ENCODE data around the gene FAM20B. TPM values are rescaled to one million over a fixed set of nuclear protein-coding genes. Genes with fewer than 3 reads are reported as not detected.
A peak's percentile ranks its signal among the peaks of the same experiment; 100 is the strongest.

Gene FAM20B
- total and polyA plus RNA-seq, 2 of the 13 experiments (the other 11 are each of a cell fraction or from before 2014, with no cell fraction given) = 13.8 to 26.9 TPM

DNA sequence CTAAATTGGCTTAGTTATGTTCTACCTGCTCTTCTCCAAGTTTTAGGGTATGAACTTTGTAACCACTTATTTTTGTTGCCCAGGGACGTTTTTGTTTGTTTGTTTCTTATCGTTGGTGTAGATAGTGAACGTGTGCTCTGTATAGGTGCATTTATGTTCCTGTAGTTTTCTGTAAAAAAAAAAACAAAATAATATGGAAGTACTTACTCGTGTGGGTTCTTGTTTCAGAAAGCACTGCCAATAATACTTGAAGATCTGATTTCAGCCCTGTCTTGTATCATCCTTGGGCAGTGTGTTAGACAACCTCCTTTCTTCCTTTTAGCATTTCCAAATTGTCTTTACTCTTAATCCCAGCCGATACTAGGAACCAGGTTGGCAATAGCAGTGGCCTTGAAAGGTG lies 4.4 kb downstream of the FAM20B start:
- ChIA-PET POLR2A (no interaction called here), CTCF (ENCODE audit: low intra/inter-chr PET ratio, low total read pairs) (no interaction called here)
- Histone ChIP-seq H3K9me3 (ENCODE audit: low read length) (no peaks in the 10 kb centered on the region), H3K4me2 (ENCODE audit: low read depth, low read length) (peak overlapping the region; percentile 61), H3K27me3 (ENCODE audit: control insufficient read depth in 1 of 2, insufficient read depth in 2 of 2, low read length in 2 of 2) (no peaks in the 10 kb centered on the region), H3K4me3 (replicated peaks in 1 of 3; ENCODE audit: insufficient read depth in 1 of 3, low read depth in 2 of 3, low read length in 3 of 3) (no peak overlapping the region), H3K9ac (ENCODE audit: insufficient read depth, low read depth, low read length) (no peak overlapping the region), H3K36me3 (replicated peaks in 1 of 2; ENCODE audit: control insufficient read depth in 1 of 2, insufficient read depth in 2 of 2, low read length in 2 of 2) (no peaks in the 10 kb centered on the region), H3K79me2 (ENCODE audit: insufficient read depth, low read length) (peaks cover 85% of the 10 kb centered on the region), H2AFZ (ENCODE audit: low read length) (no peak overlapping the region), H3K4me1 (ENCODE audit: insufficient read depth, low read length) (peaks cover 69% of the 10 kb centered on the region), H4K20me1 (ENCODE audit: insufficient read depth, low read length) (no peaks in the 10 kb centered on the region), H3K27ac (ENCODE audit: extremely low read length, insufficient read depth, low read length) (peak overlapping the region; percentile 35)
- ATAC-seq (no peak), FAIRE-seq (peak; percentile 56), DNase-seq (ENCODE audit: low spot score) (no peak)
- intact Hi-C loops (cut with micrococcal nuclease; ENCODE audit: unreplicated experiment) (no loop called here), in situ Hi-C loops (cut with HindIII; ENCODE audit: extremely low pct_ligation_motif_present, low pct_unique_long_range_greater_than_20kb) (no loop called here)
- no peak for TF ChIP-seq PRPF4 (IDR thresholded peaks at IDR 0.05; ENCODE audit: low read depth, low read length, poor library complexity, severe bottlenecking)
- TF ChIP-seq YEATS4 (CRISPR knock-in tag; IDR thresholded peaks at IDR 0.05; ENCODE audit: borderline replicate concordance) = no peak
- TF ChIP-seq, protein P1, sequence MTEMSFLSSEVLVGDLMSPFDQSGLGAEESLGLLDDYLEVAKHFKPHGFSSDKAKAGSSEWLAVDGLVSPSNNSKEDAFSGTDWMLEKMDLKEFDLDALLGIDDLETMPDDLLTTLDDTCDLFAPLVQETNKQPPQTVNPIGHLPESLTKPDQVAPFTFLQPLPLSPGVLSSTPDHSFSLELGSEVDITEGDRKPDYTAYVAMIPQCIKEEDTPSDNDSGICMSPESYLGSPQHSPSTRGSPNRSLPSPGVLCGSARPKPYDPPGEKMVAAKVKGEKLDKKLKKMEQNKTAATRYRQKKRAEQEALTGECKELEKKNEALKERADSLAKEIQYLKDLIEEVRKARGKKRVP (CRISPR knock-in tag; IDR thresholded peaks at IDR 0.05) = no peak
- TF ChIP-seq ZNF10 (CRISPR knock-in tag; IDR thresholded peaks at IDR 0.05; ENCODE audit: borderline replicate concordance, low read depth) = no peak
- TF ChIP-seq, protein P2, sequence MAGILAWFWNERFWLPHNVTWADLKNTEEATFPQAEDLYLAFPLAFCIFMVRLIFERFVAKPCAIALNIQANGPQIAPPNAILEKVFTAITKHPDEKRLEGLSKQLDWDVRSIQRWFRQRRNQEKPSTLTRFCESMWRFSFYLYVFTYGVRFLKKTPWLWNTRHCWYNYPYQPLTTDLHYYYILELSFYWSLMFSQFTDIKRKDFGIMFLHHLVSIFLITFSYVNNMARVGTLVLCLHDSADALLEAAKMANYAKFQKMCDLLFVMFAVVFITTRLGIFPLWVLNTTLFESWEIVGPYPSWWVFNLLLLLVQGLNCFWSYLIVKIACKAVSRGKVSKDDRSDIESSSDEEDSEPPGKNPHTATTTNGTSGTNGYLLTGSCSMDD (CRISPR knock-in tag; IDR thresholded peaks at IDR 0.05) = no peak
- no peak for TF ChIP-seq MIER2 (CRISPR knock-in tag; IDR thresholded peaks at IDR 0.05)
- TF ChIP-seq ZNF713 (CRISPR knock-in tag; IDR thresholded peaks at IDR 0.05) = no peak
- TF ChIP-seq JUNB (CRISPR knock-in tag; IDR thresholded peaks at IDR 0.05; ENCODE audit: borderline replicate concordance) = no peak
- TF ChIP-seq REL (CRISPR knock-in tag; conservative IDR thresholded peaks at IDR 0.05) = no peak
- no peak for TF ChIP-seq ZNF333 (CRISPR knock-in tag; IDR thresholded peaks at IDR 0.05; ENCODE audit: borderline replicate concordance)
- no TSS peak for BruUV-seq (replicated peaks)
- WGBS (ENCODE audit: low lambda C conversion rate) = 36% methylated on average over 5 of the region's 5 CpGs
